Measurements from ENCODE around the gene SLC18A3. TPM values are rescaled to one million over a fixed set of nuclear protein-coding genes. Genes with fewer than 3 reads are reported as not detected.

The SLC18A3 gene
- total RNA-seq, 1 experiment from 2014 or later, result not detected

- H4K8ac ChIP-seq (replicated peaks; ENCODE audit: insufficient read length, low read depth, low read length), result no peak overlapping the region
- H3K4me1 ChIP-seq (ENCODE audit: insufficient read depth, low read length), result no peaks in the 10 kb centered on the region; the same call in 1 of the 2 replicates
- Mint-ChIP-seq H3K27me3 (ENCODE audit: low read depth) (peaks cover 99% of the 10 kb centered on the region), H3K9me3 (peaks cover 2 to 12% of the 10 kb centered on the region in 2 experiments; a peak in 4 of 5 replicates), H3K4me3 (peak overlapping the region; percentile 58 to 81), H3K27ac (no peak overlapping the region), H3K4me1 (peaks cover 29 to 46% of the 10 kb centered on the region in 2 experiments), H3K36me3 (ENCODE audit: insufficient read depth in 1 of 3, low read depth in 3 of 3) (no peaks in the 10 kb centered on the region; a peak in 1 of 7 replicates)
- H2AFZ ChIP-seq (ENCODE audit: low read length), result no peak overlapping the region
- no peak overlapping the region for H3K9ac ChIP-seq (ENCODE audit: extremely low read depth, insufficient read length, low read length)
- no peaks in the 10 kb centered on the region for H3K9me3 ChIP-seq (ENCODE audit: control insufficient read depth, low read depth, low read length)
- H3K27me3 ChIP-seq (ENCODE audit: insufficient read depth, low read length), result peaks cover 69% of the 10 kb centered on the region
- TF ChIP-seq, protein P1, sequence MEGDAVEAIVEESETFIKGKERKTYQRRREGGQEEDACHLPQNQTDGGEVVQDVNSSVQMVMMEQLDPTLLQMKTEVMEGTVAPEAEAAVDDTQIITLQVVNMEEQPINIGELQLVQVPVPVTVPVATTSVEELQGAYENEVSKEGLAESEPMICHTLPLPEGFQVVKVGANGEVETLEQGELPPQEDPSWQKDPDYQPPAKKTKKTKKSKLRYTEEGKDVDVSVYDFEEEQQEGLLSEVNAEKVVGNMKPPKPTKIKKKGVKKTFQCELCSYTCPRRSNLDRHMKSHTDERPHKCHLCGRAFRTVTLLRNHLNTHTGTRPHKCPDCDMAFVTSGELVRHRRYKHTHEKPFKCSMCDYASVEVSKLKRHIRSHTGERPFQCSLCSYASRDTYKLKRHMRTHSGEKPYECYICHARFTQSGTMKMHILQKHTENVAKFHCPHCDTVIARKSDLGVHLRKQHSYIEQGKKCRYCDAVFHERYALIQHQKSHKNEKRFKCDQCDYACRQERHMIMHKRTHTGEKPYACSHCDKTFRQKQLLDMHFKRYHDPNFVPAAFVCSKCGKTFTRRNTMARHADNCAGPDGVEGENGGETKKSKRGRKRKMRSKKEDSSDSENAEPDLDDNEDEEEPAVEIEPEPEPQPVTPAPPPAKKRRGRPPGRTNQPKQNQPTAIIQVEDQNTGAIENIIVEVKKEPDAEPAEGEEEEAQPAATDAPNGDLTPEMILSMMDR (conservative IDR thresholded peaks at IDR 0.05), result no peak
- H3K23ac ChIP-seq (ENCODE audit: insufficient read length, low read depth, low read length), result no peak overlapping the region
- no peak overlapping the region for H4K5ac ChIP-seq (ENCODE audit: insufficient read length, low read depth, low read length)
- H3K27ac ChIP-seq (ENCODE audit: insufficient read length, low read depth, low read length), result no peak overlapping the region
- no peak overlapping the region for H4K91ac ChIP-seq (ENCODE audit: insufficient read length, low read depth, low read length)
- H2BK12ac ChIP-seq (ENCODE audit: insufficient read length, low read depth, low read length), result no peak overlapping the region
- H2BK5ac ChIP-seq (ENCODE audit: insufficient read length, low read length), result no peak overlapping the region
- H2AK5ac ChIP-seq (ENCODE audit: insufficient read length, low read length), result no peak overlapping the region
- no peak overlapping the region for H3K14ac ChIP-seq (ENCODE audit: insufficient read depth, low read length)
- H2BK15ac ChIP-seq (ENCODE audit: low read depth, low read length), result no peak overlapping the region
- H3K56ac ChIP-seq (ENCODE audit: insufficient read length, low read depth, low read length), result no peak overlapping the region
- peaks cover 25% of the 10 kb centered on the region for H3K23me2 ChIP-seq (ENCODE audit: insufficient read length, low read depth, low read length, poor library complexity, severe bottlenecking)
- no peak overlapping the region for H2BK120ac ChIP-seq (ENCODE audit: low read depth, low read length, poor library complexity, severe bottlenecking)
- H4K20me1 ChIP-seq (ENCODE audit: control insufficient read depth, insufficient read depth, insufficient read length), result peaks cover 2% of the 10 kb centered on the region
- no CpG with 5 or more reads among the region's 62 CpGs for WGBS (ENCODE audit: extremely low coverage, insufficient read length, low lambda C conversion rate)
- H3T11ph ChIP-seq (ENCODE audit: low read length), result no peak overlapping the region
- H3K79me2 ChIP-seq (ENCODE audit: insufficient read depth, low read length), result no peaks in the 10 kb centered on the region
- no peaks in the 10 kb centered on the region for H3K79me1 ChIP-seq (ENCODE audit: insufficient read depth, low read depth, low read length, poor library complexity, severe bottlenecking)
- no peak overlapping the region for H2BK20ac ChIP-seq (ENCODE audit: low read depth, low read length, poor library complexity, severe bottlenecking)
- H3K4me2 ChIP-seq (ENCODE audit: insufficient read depth, insufficient read length, low read length), result peak overlapping the region; percentile 36
- peak; percentile 70 for DNase-seq
- H3K18ac ChIP-seq (ENCODE audit: insufficient read length, low read depth, low read length), result no peak overlapping the region
- H3K4ac ChIP-seq (ENCODE audit: low read depth, low read length), result no peak overlapping the region
Measured at GRCh38 chr10:49609283-49610113, 612 bp upstream of the SLC18A3 start.

Data from H9 (cell line).